Measurements from ENCODE around the gene KCNH4.

GRCh38 chr17:42146911-42147607, 33.9 kb downstream of the KCNH4 start:
- TF ChIP-seq CTCF (conservative IDR thresholded peaks at IDR 0.05) (no peak), ZFX (IDR thresholded peaks at IDR 0.05) (no peak)

All from C4-2B (cell line).